Tibial nerve (tissue), 4 donors: Measurements from ENCODE around the gene PLAAT3.

ENCODE experiments used
- CTCF ChIP-seq, 5 experiments: fragments of 200-600 bp in 3 of 5; fragments of 450-650 bp in 2 of 5; sonication (generic) in 3 of 5; IDR thresholded peaks; one replicate each; pipeline ENCODE4 v1.5.1; 2016 to 2019; ENCODE audit warnings: antibody characterized with exemption in 5 of 5, mild to moderate bottlenecking in 3 of 5, moderate library complexity in 2 of 5
- EP300 ChIP-seq, 2 donors: sonication (generic); formaldehyde crosslinking; IDR thresholded peaks; one replicate each; pipeline ENCODE4 v1.6.1; 2017; ENCODE audit warnings: antibody characterized with exemption in 2 of 2, mild to moderate bottlenecking in 1 of 2
- POLR2A ChIP-seq, 2 donors: fragments of 450-650 bp; IDR thresholded peaks; one replicate each; pipeline ENCODE4 v1.6.1; 2017; ENCODE audit warnings: antibody characterized with exemption in 2 of 2, mild to moderate bottlenecking in 2 of 2, moderate library complexity in 2 of 2

DNA sequence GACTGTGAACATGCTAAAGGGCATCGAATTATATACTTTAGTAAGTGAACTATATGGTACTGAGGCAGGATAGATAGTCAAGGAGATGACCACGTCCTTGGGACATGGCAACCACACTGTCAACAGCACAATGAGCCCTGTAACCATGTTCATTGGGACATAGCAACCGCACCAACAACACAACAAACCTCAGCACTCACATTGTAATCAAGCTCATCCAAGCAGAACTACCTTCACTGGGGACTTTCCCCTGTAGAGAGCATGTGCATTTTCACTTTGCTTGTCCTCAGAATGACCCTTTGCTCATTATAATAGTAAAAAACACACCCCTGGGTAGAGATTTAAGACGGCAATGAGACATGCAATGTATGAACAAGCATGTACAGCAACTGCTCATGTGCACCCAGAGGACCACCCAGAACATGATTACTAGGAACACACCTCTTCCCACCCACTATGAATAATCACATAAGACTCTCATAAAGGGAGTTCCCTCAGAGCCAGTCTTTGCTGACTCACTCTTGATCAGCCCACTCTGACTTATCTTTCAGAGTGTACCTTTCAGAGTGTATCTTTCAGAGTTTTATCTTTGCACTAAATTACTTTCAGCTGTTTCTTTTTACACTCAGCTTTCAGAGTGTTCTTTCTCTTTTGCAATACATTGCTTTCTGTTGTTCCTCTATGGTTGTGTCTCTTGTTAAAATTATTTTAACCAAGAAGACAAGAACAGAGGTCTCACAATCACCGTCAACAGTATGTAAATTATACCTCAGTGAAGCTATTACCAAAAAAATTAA is 47.0 kb downstream of the PLAAT3 start:
- TF ChIP-seq POLR2A (IDR thresholded peaks at IDR 0.05) (no peak), CTCF (IDR thresholded peaks at IDR 0.05) (no peak), EP300 (IDR thresholded peaks at IDR 0.05) (peak in 1 of 2 donors; percentile 42)
